Mammary epithelial cell (primary cell): ENCODE data around the gene CDKN2B-AS1.

Source experiments
- CTCF ChIP-seq, 2 donors: IDR thresholded peaks in 1 of 2; conservative IDR thresholded peaks in 1 of 2; 2 replicates each; pipeline ENCODE4 v1.5.1; 2011 to 2012; ENCODE audit warnings: inconsistent platforms in 2 of 2, low read length in 2 of 2, mild to moderate bottlenecking in 2 of 2, control low read depth in 1 of 2, low read depth in 1 of 2; ENCODE audit not compliant: insufficient read depth in 1 of 2; ENCODE audit errors: extremely low read depth in 1 of 2
- EZH2 ChIP-seq: IDR thresholded peaks from 2 replicates; pipeline ENCODE4 v1.6.1; 2012; ENCODE audit warnings: low read length, inconsistent platforms, borderline replicate concordance

- TF ChIP-seq EZH2 (no peak), CTCF (conservative IDR thresholded peaks at IDR 0.05 in 1 of 2, IDR thresholded peaks at IDR 0.05 in 1 of 2; ENCODE audit: extremely low read depth in 1 of 2, insufficient read depth in 1 of 2, low read depth in 1 of 2, low read length in 2 of 2) (no peak)
These were observed 32.1 kb downstream of the CDKN2B-AS1 start for GRCh38 chr9:22026696-22027095.
